Activated naive CD4-positive, alpha-beta T cell treated with Interleukin-2 at 50 U/mL for 16 hours (primary cell): ENCODE measurements around the gene MCF2L.

Experiments
- DNase-seq: peaks from one replicate; pipeline ENCODE4 v3.0.0-alpha.2; 2020

The MCF2L gene

GRCh38 chr13:112965573-112966115, 3.4 kb upstream of the MCF2L start:
- DNase-seq = no peak

- no peak for DNase-seq
Observed at GRCh38 chr13:112966776-112967175, 2.2 kb upstream of the MCF2L start.

GRCh38 chr13:112967686-112968379, 1.2 kb upstream of the MCF2L start:
- no peak for DNase-seq

- DNase-seq = peak; percentile 36
Observed at GRCh38 chr13:112968380-112968909, 569 bp upstream of the MCF2L start.

GRCh38 chr13:112969692-112970338, 801 bp downstream of the MCF2L start:
- DNase-seq = no peak

- DNase-seq = no peak
Observed at GRCh38 chr13:112970552-112971287, 1.7 kb downstream of the MCF2L start.

GRCh38 chr13:112971288-112971643, 2.3 kb downstream of the MCF2L start:
- DNase-seq = no peak

GRCh38 chr13:112972258-112972657, 3.2 kb downstream of the MCF2L start:
- no peak for DNase-seq

GRCh38 chr13:112972867-112973576, 4.0 kb downstream of the MCF2L start:
- no peak for DNase-seq

- DNase-seq = no peak
Observed at GRCh38 chr13:112973577-112973951, 4.5 kb downstream of the MCF2L start.

- DNase-seq = no peak
Observed at GRCh38 chr13:112974125-112974524, 5.1 kb downstream of the MCF2L start.

GRCh38 chr13:112974671-112975070, 5.7 kb downstream of the MCF2L start:
- no peak for DNase-seq

- no peak for DNase-seq
Observed at GRCh38 chr13:112975401-112975939, 6.5 kb downstream of the MCF2L start.

GRCh38 chr13:112976526-112976925, 7.5 kb downstream of the MCF2L start:
- no peak for DNase-seq

- DNase-seq = no peak
Observed at GRCh38 chr13:112977091-112977490, 8.1 kb downstream of the MCF2L start.

GRCh38 chr13:112977525-112977924, 8.5 kb downstream of the MCF2L start:
- no peak for DNase-seq

GRCh38 chr13:112978561-112979405, 9.8 kb downstream of the MCF2L start:
- no peak for DNase-seq

GRCh38 chr13:112979406-112979902, 10.4 kb downstream of the MCF2L start:
- no peak for DNase-seq

GRCh38 chr13:112980434-112980833, 11.4 kb downstream of the MCF2L start:
- DNase-seq = no peak

GRCh38 chr13:112981451-112981850, 12.4 kb downstream of the MCF2L start:
- DNase-seq = no peak

GRCh38 chr13:112982281-112983041, 13.4 kb downstream of the MCF2L start:
- no peak for DNase-seq
